B cell (primary cell): Measurements from ENCODE around the gene NPW. TPM values are rescaled to one million over a fixed set of nuclear protein-coding genes. Genes with fewer than 3 reads are reported as not detected.

Experiments used
- ATAC-seq: fragments of 200-7000 bp; cut with Tn5 transposase; one replicate; pipeline ENCODE4 v1.10.0; 2021; ENCODE audit warnings: low read depth, mild to moderate bottlenecking, moderate number of reproducible peaks, moderate library complexity
- CTCF ChIA-PET: fragments of 350-600 bp; sonication (Branson Sonifier 250); formaldehyde crosslinking; loops from one replicate; lab custom pipeline; 2021; ENCODE audit warnings: antibody characterized with exemption, inconsistent platforms; lab: Charles Lee
- POLR2A ChIA-PET: fragments of 350-600 bp; sonication (Branson Sonifier 250); formaldehyde crosslinking; loops from one replicate; lab custom pipeline; 2021; ENCODE audit warnings: antibody characterized with exemption; lab: Charles Lee
- DNase-seq: peaks from one replicate; pipeline ENCODE4 v3.0.0; 2013
- H2AFZ ChIP-seq: 2 replicates; pipeline ENCODE4 v1.6.1; 2012; ENCODE audit warnings: mild to moderate bottlenecking, low read depth, low read length; ENCODE audit not compliant: insufficient read depth, poor library complexity, severe bottlenecking
- H3K27ac ChIP-seq, 2 donors: 1 replicate in 1 of 2; 2 replicates in 1 of 2; pipeline ENCODE4 v1.5.1; 2012 to 2013; ENCODE audit warnings: low read length in 2 of 2, mild to moderate bottlenecking in 2 of 2, moderate library complexity in 1 of 2
- H3K27me3 ChIP-seq, 4 experiments: fragments of 200-600 bp in 1 of 4; sonication (generic) in 1 of 4; replicated peaks in 1 of 4; 1 replicate in 2 of 4; 2 replicates in 2 of 4; pipeline versions ENCODE4 v1.6.1 to v1.7.0; 2013 to 2016; ENCODE audit warnings: low read length in 3 of 4, mild to moderate bottlenecking in 2 of 4, mixed read lengths in 1 of 4, moderate library complexity in 1 of 4; ENCODE audit not compliant: insufficient read depth in 4 of 4, control insufficient read depth in 3 of 4; ENCODE audit errors: control extremely low read depth in 1 of 4
- H3K36me3 ChIP-seq, 2 experiments: replicated peaks in 1 of 2; 1 replicate in 1 of 2; 2 replicates in 1 of 2; pipeline versions ENCODE4 v1.6.1 to v1.7.1; 2013; ENCODE audit warnings: low read length in 1 of 2; ENCODE audit not compliant: insufficient read depth in 2 of 2, control insufficient read depth in 1 of 2; ENCODE audit errors: control extremely low read depth in 1 of 2, extremely low read depth in 1 of 2
- H3K4me1 ChIP-seq, 2 donors: fragments of 200-600 bp in 1 of 2; sonication (generic) in 1 of 2; 1 replicate in 1 of 2; 2 replicates in 1 of 2; pipeline versions ENCODE4 v1.5.1 to v1.6.1; 2013 to 2017; ENCODE audit warnings: low read length in 2 of 2; ENCODE audit not compliant: control insufficient read depth in 2 of 2, insufficient read depth in 2 of 2
- H3K4me2 ChIP-seq: replicated peaks from 2 replicates; pipeline ENCODE3; 2012; ENCODE audit warnings: mild to moderate bottlenecking, low read depth, low read length; ENCODE audit not compliant: poor library complexity, severe bottlenecking
- H3K4me3 ChIP-seq, 5 experiments: fragments of 200-600 bp in 1 of 5; sonication (generic) in 1 of 5; 1 replicate in 3 of 5; 2 replicates in 2 of 5; pipeline versions ENCODE4 v1.5.1 to v1.7.0; 2011 to 2016; ENCODE audit warnings: low read length in 4 of 5, mild to moderate bottlenecking in 4 of 5, low read depth in 2 of 5, control low read depth in 1 of 5, moderate library complexity in 1 of 5; ENCODE audit not compliant: insufficient read depth in 1 of 5; ENCODE audit errors: control extremely low read depth in 1 of 5, extremely low read depth in 1 of 5
- H3K79me2 ChIP-seq: fragments of 200-600 bp; sonication (generic); one replicate; pipeline ENCODE4 v1.6.0; 2016; ENCODE audit warnings: low read length; ENCODE audit not compliant: control insufficient read depth, insufficient read depth
- H3K9ac ChIP-seq: fragments of 200-600 bp; sonication (generic); 2 replicates; pipeline ENCODE4 v1.6.1; 2017; ENCODE audit warnings: mild to moderate bottlenecking, low read length, moderate library complexity
- H3K9me3 ChIP-seq, 3 donors: one replicate each; pipeline versions ENCODE4 v1.6.1 to v1.7.1; 2013; ENCODE audit warnings: low read length in 2 of 3; ENCODE audit not compliant: control insufficient read depth in 2 of 3, insufficient read depth in 1 of 3; ENCODE audit errors: control extremely low read depth in 1 of 3
- H4K20me1 ChIP-seq: 2 replicates; pipeline ENCODE4 v1.6.0; 2012; ENCODE audit warnings: mild to moderate bottlenecking, low read length; ENCODE audit not compliant: insufficient read depth, control insufficient read depth, poor library complexity, severe bottlenecking
- H3K27ac Mint-ChIP-seq: one replicate; pipeline ENCODE4 v1.8.0; 2021; ENCODE audit warnings: mixed read lengths
- H3K27me3 Mint-ChIP-seq: one replicate; pipeline ENCODE4 v1.8.0; 2021; ENCODE audit warnings: mixed read lengths
- H3K4me1 Mint-ChIP-seq: one replicate; pipeline ENCODE4 v1.8.0; 2021; ENCODE audit warnings: mixed read lengths
- H3K4me3 Mint-ChIP-seq: one replicate; pipeline ENCODE4 v1.8.0; 2021; ENCODE audit warnings: mixed read lengths
- H3K9me3 Mint-ChIP-seq: one replicate; pipeline ENCODE4 v1.8.0; 2022; ENCODE audit warnings: mixed read lengths; ENCODE audit not compliant: insufficient read depth
- EZH2 ChIP-seq: IDR thresholded peaks from 2 replicates; pipeline ENCODE4 v1.6.1; 2012; ENCODE audit warnings: borderline replicate concordance, low read depth, mild to moderate bottlenecking, moderate library complexity, low read length; ENCODE audit not compliant: insufficient read depth, poor library complexity, severe bottlenecking
- WGBS: methylation state at CpG from one replicate; pipeline ENCODE4 v1.1.5; 2013; ENCODE audit warnings: missing lambda C conversion rate; ENCODE audit not compliant: insufficient coverage; 5-methylcytosine and 5-hydroxymethylcytosine counted together
- intact Hi-C: fragments of 100-400 bp; cut with micrococcal nuclease; formaldehyde crosslinking; loops from one replicate; pipeline ENCODE4 v1.10.0; 2022
- polyA plus RNA-seq: library from polyadenylated mRNA; depleted of rRNA; stranded (reverse); fragments of >200 nt; gene quantifications from 2 replicates; pipeline ENCODE4 v1.2.3, GENCODE V29; 2012
- total RNA-seq, 2 donors: library from RNA; stranded (reverse); fragments of 120-200 nt in 1 of 2; gene quantifications; 1 replicate in 1 of 2; 2 replicates in 1 of 2; pipeline versions ENCODE4 v1.2.3 to v1.2.4, GENCODE V29; 2013 to 2022
- TF ChIP-seq, protein P1 (sequence below): fragments of 200-600 bp; IDR thresholded peaks from one replicate; pipeline ENCODE4 v1.8.0; 2022; ENCODE audit warnings: antibody characterized with exemption, mild to moderate bottlenecking

Gene NPW
- total and polyA plus RNA-seq, 2 donors (not counting 1 experiment from before 2014, with no cell fraction given), result 0.13 to 1.7 TPM

DNA sequence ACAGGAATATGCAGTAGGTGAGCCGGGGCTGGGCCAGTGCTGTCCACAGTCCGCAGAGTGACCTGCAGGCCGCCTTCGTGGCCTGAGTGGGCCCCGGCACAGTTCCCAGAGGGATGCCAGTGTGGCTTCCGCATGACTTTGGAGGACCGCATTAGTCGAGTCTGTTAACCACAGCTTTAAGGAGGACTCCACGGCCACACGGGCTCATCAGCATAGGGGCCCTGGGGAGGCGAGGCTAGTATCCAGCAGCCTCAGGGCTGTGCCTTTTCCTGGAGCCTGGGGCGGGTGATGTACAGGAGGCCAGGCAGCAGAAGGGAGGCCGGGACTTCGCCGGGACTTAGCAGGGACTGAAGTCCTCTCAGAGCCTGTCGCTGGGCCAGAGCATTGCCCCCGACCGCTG, 41.4 kb downstream of the NPW start:
- H3K4me3 Mint-ChIP-seq, result no peak overlapping the region
- ATAC-seq (no peak), DNase-seq (no peak)
- no peaks in the 10 kb centered on the region for H4K20me1 ChIP-seq
- H3K27me3 Mint-ChIP-seq, result no peaks in the 10 kb centered on the region
- peaks cover 0 to 2% (median 0%) of the 10 kb centered on the region in 3 donors for H3K9me3 ChIP-seq
- H3K36me3 ChIP-seq, result peaks cover 0 to 42% of the 10 kb centered on the region in 2 experiments
- intact Hi-C loops, result no loop called here
- 95% methylated on average over 18 of the region's 18 CpGs for WGBS
- no peak overlapping the region for H3K4me2 ChIP-seq
- no peak overlapping the region for H2AFZ ChIP-seq
- H3K27me3 ChIP-seq, result no peaks in the 10 kb centered on the region
- no peak overlapping the region for H3K4me3 ChIP-seq
- no peak overlapping the region for H3K27ac Mint-ChIP-seq
- ChIA-PET CTCF (no interaction called here), POLR2A (no interaction called here)
- H3K27ac ChIP-seq, result no peak overlapping the region
- H3K9me3 Mint-ChIP-seq, result no peaks in the 10 kb centered on the region
- no peak overlapping the region for H3K9ac ChIP-seq
- no peaks in the 10 kb centered on the region for H3K79me2 ChIP-seq
- no peaks in the 10 kb centered on the region for H3K4me1 ChIP-seq
- no peaks in the 10 kb centered on the region for H3K4me1 Mint-ChIP-seq
- TF ChIP-seq EZH2, result no peak
- TF ChIP-seq, protein P1, sequence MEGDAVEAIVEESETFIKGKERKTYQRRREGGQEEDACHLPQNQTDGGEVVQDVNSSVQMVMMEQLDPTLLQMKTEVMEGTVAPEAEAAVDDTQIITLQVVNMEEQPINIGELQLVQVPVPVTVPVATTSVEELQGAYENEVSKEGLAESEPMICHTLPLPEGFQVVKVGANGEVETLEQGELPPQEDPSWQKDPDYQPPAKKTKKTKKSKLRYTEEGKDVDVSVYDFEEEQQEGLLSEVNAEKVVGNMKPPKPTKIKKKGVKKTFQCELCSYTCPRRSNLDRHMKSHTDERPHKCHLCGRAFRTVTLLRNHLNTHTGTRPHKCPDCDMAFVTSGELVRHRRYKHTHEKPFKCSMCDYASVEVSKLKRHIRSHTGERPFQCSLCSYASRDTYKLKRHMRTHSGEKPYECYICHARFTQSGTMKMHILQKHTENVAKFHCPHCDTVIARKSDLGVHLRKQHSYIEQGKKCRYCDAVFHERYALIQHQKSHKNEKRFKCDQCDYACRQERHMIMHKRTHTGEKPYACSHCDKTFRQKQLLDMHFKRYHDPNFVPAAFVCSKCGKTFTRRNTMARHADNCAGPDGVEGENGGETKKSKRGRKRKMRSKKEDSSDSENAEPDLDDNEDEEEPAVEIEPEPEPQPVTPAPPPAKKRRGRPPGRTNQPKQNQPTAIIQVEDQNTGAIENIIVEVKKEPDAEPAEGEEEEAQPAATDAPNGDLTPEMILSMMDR, result no peak

DNA sequence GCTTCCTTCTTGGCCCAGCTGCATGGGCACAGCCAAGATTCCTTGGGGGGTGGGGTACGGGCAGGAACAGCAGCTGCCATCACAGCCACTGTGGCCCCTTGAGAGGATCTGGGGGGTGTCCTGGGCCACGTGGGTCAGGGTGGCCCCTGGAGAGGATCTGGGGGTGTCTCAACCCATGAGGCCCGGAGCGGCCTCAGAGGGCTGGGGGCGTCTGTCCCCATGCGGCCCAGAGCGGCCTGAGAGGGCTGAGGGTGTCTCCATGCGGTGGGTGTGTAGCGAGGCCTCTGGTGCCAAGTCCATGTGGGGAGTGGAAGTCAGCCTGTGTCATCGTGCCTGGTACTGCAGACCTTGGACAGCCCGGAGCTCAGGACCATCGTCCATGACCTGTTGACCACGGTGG, 41.9 kb downstream of the NPW start:
- no peak overlapping the region for H3K4me3 ChIP-seq
- Mint-ChIP-seq H3K27me3 (no peaks in the 10 kb centered on the region), H3K4me3 (no peak overlapping the region), H3K4me1 (no peaks in the 10 kb centered on the region), H3K9me3 (no peaks in the 10 kb centered on the region), H3K27ac (no peak overlapping the region)
- DNase-seq (no peak), ATAC-seq (no peak)
- H3K36me3 ChIP-seq, result peaks cover 0 to 43% of the 10 kb centered on the region in 2 experiments
- no peaks in the 10 kb centered on the region for H3K27me3 ChIP-seq
- ChIA-PET CTCF (no interaction called here), POLR2A (no interaction called here)
- TF ChIP-seq, protein P1, result no peak
- TF ChIP-seq EZH2, result no peak
- WGBS, result 95% methylated on average over 13 of the region's 13 CpGs
- H4K20me1 ChIP-seq, result no peaks in the 10 kb centered on the region
- peaks cover 0 to 5% (median 0%) of the 10 kb centered on the region in 3 donors for H3K9me3 ChIP-seq
- no peaks in the 10 kb centered on the region for H3K79me2 ChIP-seq
- no peaks in the 10 kb centered on the region for H3K4me1 ChIP-seq
- intact Hi-C loops, result no loop called here
- no peak overlapping the region for H3K9ac ChIP-seq
- no peak overlapping the region for H2AFZ ChIP-seq
- H3K27ac ChIP-seq, result no peak overlapping the region
- H3K4me2 ChIP-seq, result no peak overlapping the region
